HG03457 (cell line): Measurements from ENCODE around the gene NTN1.
"Not testable (repeated sequence)": the region's sequence is repeated elsewhere in the genome, so short reads cannot be mapped to it uniquely, and the experiment has no call there.

Source experiments
- ATAC-seq: cut with Tn5 transposase; IDR thresholded peaks from one replicate; pipeline ENCODE4 v1.9.1; 2021; ENCODE audit warnings: moderate number of reproducible peaks; ENCODE audit not compliant: unreplicated experiment

The NTN1 gene

GRCh38 chr17:9151091-9151490 is 129.8 kb downstream of the NTN1 start:
- ATAC-seq = no peak

- not testable (repeated sequence) for ATAC-seq
These were observed 130.4 kb downstream of the NTN1 start for GRCh38 chr17:9151740-9152139.

GRCh38 chr17:9158544-9159452 is 137.5 kb downstream of the NTN1 start:
- no peak for ATAC-seq

GRCh38 chr17:9162275-9162985 is 141.1 kb downstream of the NTN1 start:
- no peak for ATAC-seq

- no peak for ATAC-seq
These were observed 145.5 kb downstream of the NTN1 start for GRCh38 chr17:9166788-9167187.

- ATAC-seq = no peak
These were observed 146.1 kb downstream of the NTN1 start for GRCh38 chr17:9167379-9167778.

GRCh38 chr17:9169116-9169515 is 147.8 kb downstream of the NTN1 start:
- no peak for ATAC-seq

- no peak for ATAC-seq
These were observed 149.0 kb downstream of the NTN1 start for GRCh38 chr17:9170336-9170735.

- no peak for ATAC-seq
These were observed 149.5 kb downstream of the NTN1 start for GRCh38 chr17:9170853-9171252.

- ATAC-seq = no peak
These were observed 152.2 kb downstream of the NTN1 start for GRCh38 chr17:9173386-9173983.

GRCh38 chr17:9174312-9174711 is 153.0 kb downstream of the NTN1 start:
- ATAC-seq = no peak

GRCh38 chr17:9174779-9175574 is 153.7 kb downstream of the NTN1 start:
- no peak for ATAC-seq

GRCh38 chr17:9175700-9176467 is 154.6 kb downstream of the NTN1 start:
- no peak for ATAC-seq

GRCh38 chr17:9177212-9177611 is 155.9 kb downstream of the NTN1 start:
- no peak for ATAC-seq

- no peak for ATAC-seq
These were observed 157.0 kb downstream of the NTN1 start for GRCh38 chr17:9178319-9178718.

GRCh38 chr17:9179602-9180001 is 158.3 kb downstream of the NTN1 start:
- no peak for ATAC-seq

- no peak for ATAC-seq
These were observed 160.3 kb downstream of the NTN1 start for GRCh38 chr17:9181640-9182039.

- ATAC-seq = no peak
These were observed 162.0 kb downstream of the NTN1 start for GRCh38 chr17:9183306-9183705.

GRCh38 chr17:9185142-9185541 is 163.8 kb downstream of the NTN1 start:
- no peak for ATAC-seq

GRCh38 chr17:9185688-9186284 is 164.5 kb downstream of the NTN1 start:
- ATAC-seq = no peak
